CD4-positive, alpha-beta memory T cell (primary cell): ENCODE results near the gene GON4L. TPM values are rescaled to one million over a fixed set of nuclear protein-coding genes. Genes with fewer than 3 reads are reported as not detected.

Source experiments
- CTCF ChIA-PET: fragments of 350-600 bp; sonication (Branson Sonifier 250); formaldehyde crosslinking; loops from one replicate; lab custom pipeline; 2021; ENCODE audit warnings: inconsistent platforms; ENCODE audit not compliant: partially characterized antibody; lab: Charles Lee
- POLR2A ChIA-PET: fragments of 350-600 bp; sonication (Branson Sonifier 250); formaldehyde crosslinking; loops from one replicate; lab custom pipeline; 2021; ENCODE audit not compliant: partially characterized antibody; lab: Charles Lee
- DNase-seq, 5 donors: peaks; one replicate each; pipeline versions ENCODE4 v3.0.0 to v3.0.0-alpha.2; 2020 to 2022; ENCODE audit warnings: mixed read lengths in 1 of 5
- H3K27ac ChIP-seq: one replicate; pipeline ENCODE4 v1.7.0; 2013; ENCODE audit warnings: low read depth, low read length
- H3K27me3 ChIP-seq: 2 replicates; pipeline ENCODE4 v1.7.0; 2013; ENCODE audit warnings: mild to moderate bottlenecking, low read length, moderate library complexity; ENCODE audit not compliant: insufficient read depth
- H3K36me3 ChIP-seq: 2 replicates; pipeline ENCODE4 v1.7.0; 2013; ENCODE audit warnings: mild to moderate bottlenecking, low read length, moderate library complexity; ENCODE audit not compliant: insufficient read depth
- H3K4me1 ChIP-seq: 2 replicates; pipeline ENCODE4 v1.7.0; 2013; ENCODE audit warnings: mild to moderate bottlenecking, low read length, moderate library complexity; ENCODE audit not compliant: insufficient read depth
- H3K4me3 ChIP-seq, 2 donors: one replicate each; pipeline ENCODE4 v1.7.0; 2013; ENCODE audit warnings: low read length in 2 of 2, mild to moderate bottlenecking in 1 of 2
- H3K9me3 ChIP-seq, 2 donors: one replicate each; pipeline ENCODE4 v1.7.0; 2013; ENCODE audit warnings: low read length in 2 of 2, control low read depth in 1 of 2; ENCODE audit not compliant: control insufficient read depth in 1 of 2
- H3K27ac Mint-ChIP-seq, 7 donors: one replicate each; pipeline ENCODE4 v1.8.0; 2020 to 2021; ENCODE audit warnings: mixed read lengths in 7 of 7, mild to moderate bottlenecking in 6 of 7, inconsistent platforms in 3 of 7, moderate library complexity in 3 of 7
- H3K27me3 Mint-ChIP-seq, 2 donors: one replicate each; pipeline ENCODE4 v1.8.0; 2020 to 2021; ENCODE audit warnings: mixed read lengths in 2 of 2
- H3K36me3 Mint-ChIP-seq, 2 donors: one replicate each; pipeline ENCODE4 v1.8.0; 2020 to 2021; ENCODE audit warnings: mixed read lengths in 2 of 2, inconsistent platforms in 1 of 2, mild to moderate bottlenecking in 1 of 2
- H3K4me1 Mint-ChIP-seq, 4 donors: one replicate each; pipeline ENCODE4 v1.8.0; 2020 to 2021; ENCODE audit warnings: mixed read lengths in 4 of 4, mild to moderate bottlenecking in 1 of 4
- H3K4me3 Mint-ChIP-seq, 8 donors: one replicate each; pipeline ENCODE4 v1.8.0; 2020 to 2021; ENCODE audit warnings: mixed read lengths in 8 of 8, mild to moderate bottlenecking in 7 of 8, moderate library complexity in 6 of 8, inconsistent platforms in 3 of 8
- H3K9me3 Mint-ChIP-seq, 8 donors: one replicate each; pipeline ENCODE4 v1.8.0; 2020 to 2021; ENCODE audit warnings: mixed read lengths in 8 of 8, mild to moderate bottlenecking in 5 of 8, inconsistent platforms in 3 of 8, moderate library complexity in 1 of 8
- intact Hi-C: fragments of 100-400 bp; cut with micrococcal nuclease; formaldehyde crosslinking; loops from one replicate; pipeline ENCODE4 v1.15.1; 2023
- polyA plus RNA-seq, 2 donors: library from polyadenylated mRNA; unstranded; fragments of 300-500 nt; fragmentation: Illumina TruSeq; gene quantifications; one replicate each; pipeline ENCODE4 v1.2.3, GENCODE V29; 2021
- total RNA-seq, 2 experiments: library from RNA; stranded (reverse); gene quantifications; one replicate each; pipeline ENCODE4 v1.2.3, GENCODE V29; 2021

Gene GON4L
- total and polyA plus RNA-seq, 4 experiments from 2014 or later = 9.3 to 134 (median 84.8) TPM

DNA sequence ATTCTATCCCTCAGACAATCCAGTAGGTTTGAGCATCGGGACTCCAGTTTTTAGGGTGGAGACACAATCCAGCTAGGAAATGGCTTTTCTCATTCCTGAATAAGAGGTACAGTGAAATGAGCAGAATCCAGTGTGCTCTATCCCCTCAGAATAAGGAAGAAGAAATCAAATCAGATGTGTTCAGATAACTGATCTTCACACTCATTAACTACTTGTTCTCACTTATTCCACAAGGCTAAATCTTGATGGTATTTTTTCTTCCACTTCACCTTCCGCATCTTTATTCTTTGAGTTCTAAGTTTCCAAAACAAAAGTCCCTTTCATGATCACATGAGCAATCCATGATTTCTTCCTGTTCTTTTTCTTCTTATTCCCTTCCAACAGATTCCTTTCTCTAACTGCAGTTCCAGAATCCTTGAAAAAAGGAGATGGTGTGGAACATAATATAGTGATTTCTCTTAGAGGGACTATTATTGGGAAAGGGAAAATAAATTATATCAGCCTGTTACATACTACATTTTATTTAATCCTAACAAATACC lies 4.0 kb upstream of the GON4L start:
- no peaks in the 10 kb centered on the region for H3K9me3 Mint-ChIP-seq
- H3K27me3 Mint-ChIP-seq = no peaks in the 10 kb centered on the region
- peak overlapping the region; percentile 88 to 100 (median 96) for H3K27ac Mint-ChIP-seq
- Histone ChIP-seq H3K4me1 (peaks cover 45% of the 10 kb centered on the region), H3K4me3 (no peak overlapping the region), H3K27me3 (no peaks in the 10 kb centered on the region), H3K36me3 (no peaks in the 10 kb centered on the region), H3K27ac (peak overlapping the region; percentile 73), H3K9me3 (no peaks in the 10 kb centered on the region)
- H3K36me3 Mint-ChIP-seq = peaks cover 0 to 8% of the 10 kb centered on the region in 2 donors
- DNase-seq = no peak
- H3K4me1 Mint-ChIP-seq = peaks cover 17 to 45% (median 29%) of the 10 kb centered on the region in 4 donors
- intact Hi-C loops = no loop called here
- CTCF ChIA-PET = no interaction called here
- POLR2A ChIA-PET = interaction anchor here (0.9 to 2.6 kb wide), 3 partner anchors 22 to 537 kb away, joined by 3 to 17 read pairs (median 4); partner anchors contain the start of gene KHDC4
- H3K4me3 Mint-ChIP-seq = peak overlapping the region in 4 of 8 donors; percentile 39 to 99 (median 76)

DNA sequence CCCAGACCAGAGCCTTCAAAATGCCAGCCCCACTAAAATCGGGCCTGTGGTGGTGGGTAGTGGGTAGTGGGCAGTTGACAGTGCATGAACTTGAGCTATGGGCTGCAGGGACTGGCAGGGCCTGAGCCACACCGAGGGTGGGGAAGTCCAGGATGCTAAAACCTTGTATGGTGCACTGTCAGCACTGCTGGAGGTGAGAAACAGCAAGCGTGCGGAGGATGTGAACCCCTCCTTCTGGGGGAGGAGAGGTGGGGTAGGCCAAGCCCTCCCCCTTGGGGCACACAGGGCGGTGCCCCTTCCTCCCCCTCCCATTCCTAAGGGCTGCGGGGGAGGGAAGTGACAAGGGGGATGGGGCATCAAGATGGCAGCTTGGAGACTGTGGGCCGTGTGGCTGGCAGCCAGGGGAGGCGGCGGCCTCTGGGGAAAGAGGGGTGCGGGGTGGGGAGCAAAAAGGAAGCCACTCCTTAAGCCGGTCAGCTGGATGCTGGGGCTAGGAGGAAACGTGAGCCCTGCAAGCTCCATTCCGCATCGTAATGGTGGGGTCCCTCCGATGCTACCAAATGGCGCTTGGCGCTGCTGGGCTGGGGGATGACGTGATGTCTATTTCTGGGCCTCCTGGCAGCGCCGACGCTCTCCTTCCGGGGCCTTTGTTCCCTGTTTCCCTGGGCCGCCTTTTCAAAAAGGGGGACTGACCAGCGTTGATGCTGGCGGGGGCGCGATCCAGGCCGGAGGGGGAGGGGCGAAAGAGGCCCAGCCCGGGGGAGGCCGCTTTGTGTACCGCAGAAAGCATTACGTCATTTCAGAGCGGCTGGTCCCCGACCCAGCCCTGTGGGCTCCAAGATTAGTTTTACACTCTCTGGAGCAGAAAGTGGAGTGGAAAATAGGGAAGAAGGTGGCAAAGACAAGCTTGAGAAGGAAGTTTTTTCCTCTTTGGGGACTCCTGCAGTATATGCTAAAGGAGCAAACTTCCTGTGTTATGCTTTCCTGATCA lies 3.2 kb upstream of the GON4L start:
- H3K4me1 ChIP-seq = peaks cover 48% of the 10 kb centered on the region
- no peaks in the 10 kb centered on the region for H3K27me3 ChIP-seq
- peak overlapping the region; percentile 36 to 68 for H3K4me3 ChIP-seq
- DNase-seq = peak; percentile 45 to 81 (median 65)
- no peaks in the 10 kb centered on the region for H3K9me3 Mint-ChIP-seq
- ChIA-PET CTCF (interaction anchor here (0.9 to 1.0 kb wide), 2 partner anchors 10 to 12 kb away, joined by 3 read pairs; no protein-coding TSS in a partner anchor), POLR2A (interaction anchor here (0.6 to 2.6 kb wide), 17 partner anchors 9 to 587 kb away, joined by 3 to 17 read pairs (median 4); partner anchors contain the start of genes ARHGEF2, ASH1L, CLK2 and KHDC4)
- H3K27ac Mint-ChIP-seq = peak overlapping the region; percentile 88 to 100 (median 96)
- peaks cover 1 to 12% of the 10 kb centered on the region in 2 donors for H3K36me3 Mint-ChIP-seq
- H3K4me3 Mint-ChIP-seq = peak overlapping the region; percentile 88 to 99 (median 90)
- intact Hi-C loops = loop anchor here (1.0 to 5.0 kb wide), 2 partner anchors 51 to 117 kb away; partner anchors contain the start of genes ARHGEF2 and RIT1
- no peaks in the 10 kb centered on the region for H3K36me3 ChIP-seq
- peak overlapping the region; percentile 73 for H3K27ac ChIP-seq
- peaks cover 18 to 49% (median 32%) of the 10 kb centered on the region in 4 donors for H3K4me1 Mint-ChIP-seq
- H3K27me3 Mint-ChIP-seq = no peaks in the 10 kb centered on the region
- H3K9me3 ChIP-seq = no peaks in the 10 kb centered on the region

DNA sequence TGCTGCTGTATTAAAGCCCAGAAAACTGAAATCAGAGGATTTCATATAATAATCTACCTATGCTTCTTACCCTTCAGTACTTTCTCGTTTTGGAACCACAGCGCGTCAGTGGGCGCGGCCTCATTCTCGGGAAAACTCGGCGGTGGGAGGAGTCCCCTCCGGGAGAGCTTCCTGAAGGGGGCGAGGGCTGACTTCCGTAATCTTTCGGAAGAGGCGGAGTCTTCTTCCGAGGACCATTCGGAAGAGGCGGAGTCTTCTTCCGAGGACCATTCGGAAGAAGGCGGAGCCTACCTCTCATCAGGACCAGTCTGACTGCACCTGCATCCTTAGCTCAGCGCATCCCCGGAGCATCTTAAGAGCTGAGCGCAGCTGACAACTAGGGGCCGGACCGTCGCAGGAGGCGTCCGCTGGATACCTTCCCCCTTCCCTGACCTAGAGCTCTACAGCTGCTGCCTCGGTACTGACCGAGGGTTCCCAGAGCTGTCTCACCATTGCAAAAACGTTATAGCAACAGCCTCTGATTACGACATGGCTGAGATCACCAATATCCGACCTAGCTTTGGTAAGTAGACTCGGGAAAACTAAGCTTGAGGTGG lies 2.3 kb upstream of the GON4L start, which contains the start of gene SYT11:
Gene SYT11 (plus strand): TSS at position 334 of the 596 bp plus-strand sequence. CDS start 195 bp downstream, at position 529.
- Histone ChIP-seq H3K9me3 (no peaks in the 10 kb centered on the region), H3K27me3 (no peaks in the 10 kb centered on the region), H3K4me3 (peak within 1 kb of the TSS; percentile 36 to 68), H3K36me3 (peaks cover 4% of the 10 kb centered on the region), H3K27ac (peak within 1 kb of the TSS; percentile 73), H3K4me1 (peaks cover 48% of the 10 kb centered on the region)
- Mint-ChIP-seq H3K27me3 (no peaks in the 10 kb centered on the region), H3K27ac (peak within 1 kb of the TSS; percentile 88 to 100 (median 96)), H3K36me3 (peaks cover 5 to 17% of the 10 kb centered on the region in 2 donors), H3K4me3 (peak within 1 kb of the TSS; percentile 88 to 99 (median 90)), H3K9me3 (no peaks in the 10 kb centered on the region), H3K4me1 (peaks cover 18 to 53% (median 33%) of the 10 kb centered on the region in 4 donors)
- ChIA-PET CTCF (interaction anchor here (0.9 to 1.0 kb wide), 2 partner anchors 10 to 13 kb away, joined by 3 read pairs; no protein-coding TSS in a partner anchor), POLR2A (interaction anchor here (0.6 to 2.6 kb wide), 16 partner anchors 9 to 586 kb away, joined by 3 to 17 read pairs (median 4); partner anchors contain the start of genes ARHGEF2, ASH1L, CLK2 and KHDC4)
- intact Hi-C loops = loop anchor here (1.0 to 5.0 kb wide), 2 partner anchors 52 to 118 kb away; partner anchors contain the start of genes ARHGEF2 and RIT1
- DNase-seq = peak; percentile 88 to 94 (median 91)

DNA sequence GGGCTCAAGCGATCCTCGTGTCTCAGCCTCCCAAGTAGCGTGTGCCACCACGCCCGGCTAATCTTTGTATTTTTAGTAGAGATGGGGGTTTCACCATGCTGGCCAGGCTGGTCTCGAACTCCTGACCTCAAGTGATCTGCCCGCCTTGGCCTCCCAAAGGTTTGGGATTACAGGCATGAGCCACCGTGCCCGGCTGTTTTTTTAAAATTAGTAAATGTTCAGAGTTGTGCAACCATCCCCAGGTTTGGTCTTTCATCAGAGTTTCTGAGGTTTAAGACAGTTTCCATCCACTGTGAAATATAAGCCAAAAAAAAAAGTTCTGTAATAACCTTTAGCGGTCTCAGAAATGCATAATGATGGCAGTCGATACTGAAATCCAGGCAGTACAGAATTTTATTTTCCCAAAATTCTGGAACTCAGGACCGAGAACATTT lies 1.8 kb upstream of the GON4L start:
- Histone ChIP-seq H3K36me3 (peaks cover 6% of the 10 kb centered on the region), H3K4me3 (peak overlapping the region; percentile 15 to 68), H3K27me3 (no peaks in the 10 kb centered on the region), H3K9me3 (no peaks in the 10 kb centered on the region), H3K4me1 (peaks cover 48% of the 10 kb centered on the region), H3K27ac (peak overlapping the region; percentile 73)
- intact Hi-C loops = loop anchor here (1.0 to 5.0 kb wide), 2 partner anchors 52 to 118 kb away; partner anchors contain the start of genes ARHGEF2 and RIT1
- CTCF ChIA-PET = interaction anchor here (1.0 kb wide), 1 partner anchor 11 kb away, joined by 3 read pairs; no protein-coding TSS in a partner anchor
- no peak for DNase-seq
- Mint-ChIP-seq H3K9me3 (no peaks in the 10 kb centered on the region), H3K4me1 (peaks cover 18 to 53% (median 33%) of the 10 kb centered on the region in 4 donors), H3K36me3 (peaks cover 6 to 18% of the 10 kb centered on the region in 2 donors), H3K27ac (peak overlapping the region; percentile 88 to 100 (median 96)), H3K4me3 (peak overlapping the region; percentile 88 to 99 (median 90)), H3K27me3 (no peaks in the 10 kb centered on the region)
- POLR2A ChIA-PET = interaction anchor here (0.9 to 2.6 kb wide), 13 partner anchors 10 to 586 kb away, joined by 3 to 17 read pairs (median 5); partner anchors contain the start of genes ARHGEF2, CLK2, KHDC4 and LAMTOR2

DNA sequence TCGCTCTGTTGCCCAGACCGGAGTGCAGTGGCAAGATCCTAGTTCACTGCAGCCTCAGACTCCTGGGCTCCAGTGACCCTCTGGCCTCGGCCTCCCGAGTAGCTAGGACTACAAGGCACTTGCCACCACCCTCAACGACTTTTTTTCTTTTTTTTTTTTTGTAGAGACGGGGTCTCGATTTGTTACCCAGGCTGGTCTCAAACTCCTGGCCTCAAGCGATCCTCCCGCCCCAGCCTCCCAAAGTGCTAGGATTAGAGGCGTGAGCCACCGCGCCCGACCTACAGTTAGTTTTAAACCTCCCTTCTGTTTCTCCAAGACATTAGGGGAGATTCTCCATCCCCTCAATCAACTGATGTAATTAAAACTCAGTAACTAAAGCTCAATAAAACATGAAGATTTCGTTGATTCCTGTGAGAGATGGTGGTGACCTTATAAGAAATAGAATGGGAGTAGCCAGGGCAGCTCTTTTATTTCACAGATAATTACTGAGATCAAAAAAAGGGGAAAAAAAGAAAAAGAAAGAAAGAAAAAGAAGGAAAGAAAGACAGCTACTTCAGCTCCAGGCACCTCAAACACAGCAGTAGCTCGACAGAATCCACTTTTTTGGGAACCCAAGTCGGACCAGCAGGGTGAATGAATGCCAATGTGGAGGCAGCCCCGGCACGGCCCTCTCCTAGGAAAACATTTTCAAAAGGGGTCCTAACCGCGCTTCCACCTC lies 598 bp downstream of the GON4L start:
- CTCF ChIA-PET = no interaction called here
- Histone ChIP-seq H3K4me1 (peaks cover 55% of the 10 kb centered on the region), H3K9me3 (no peaks in the 10 kb centered on the region), H3K27me3 (no peaks in the 10 kb centered on the region), H3K36me3 (peaks cover 19% of the 10 kb centered on the region), H3K4me3 (peak overlapping the region; percentile 38 to 95), H3K27ac (peak overlapping the region; percentile 93)
- Mint-ChIP-seq H3K4me3 (peak overlapping the region; percentile 97 to 100 (median 99)), H3K27ac (peak overlapping the region; percentile 88 to 100 (median 99)), H3K36me3 (peaks cover 18 to 39% of the 10 kb centered on the region in 2 donors), H3K4me1 (peaks cover 27 to 70% (median 46%) of the 10 kb centered on the region in 4 donors), H3K27me3 (no peaks in the 10 kb centered on the region), H3K9me3 (no peaks in the 10 kb centered on the region)
- POLR2A ChIA-PET = interaction anchor here (0.8 to 2.1 kb wide), 8 partner anchors 15 to 1866 kb away, joined by 3 to 9 read pairs (median 3); partner anchors contain the start of genes KHDC4 and RPS27
- no peak for DNase-seq
- intact Hi-C loops = loop anchor here (2.0 to 5.0 kb wide), 2 partner anchors 121 to 198 kb away; partner anchors contain the start of genes ARHGEF2 and LAMTOR2
